GM19043 (cell line): Measurements from ENCODE around the gene MSRB1.

Source experiments
- ATAC-seq: cut with Tn5 transposase; IDR thresholded peaks from one replicate; pipeline ENCODE4 v1.9.1; 2021; ENCODE audit warnings: low read depth; ENCODE audit not compliant: unreplicated experiment

The MSRB1 gene, protein sequence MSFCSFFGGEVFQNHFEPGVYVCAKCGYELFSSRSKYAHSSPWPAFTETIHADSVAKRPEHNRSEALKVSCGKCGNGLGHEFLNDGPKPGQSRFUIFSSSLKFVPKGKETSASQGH

DNA sequence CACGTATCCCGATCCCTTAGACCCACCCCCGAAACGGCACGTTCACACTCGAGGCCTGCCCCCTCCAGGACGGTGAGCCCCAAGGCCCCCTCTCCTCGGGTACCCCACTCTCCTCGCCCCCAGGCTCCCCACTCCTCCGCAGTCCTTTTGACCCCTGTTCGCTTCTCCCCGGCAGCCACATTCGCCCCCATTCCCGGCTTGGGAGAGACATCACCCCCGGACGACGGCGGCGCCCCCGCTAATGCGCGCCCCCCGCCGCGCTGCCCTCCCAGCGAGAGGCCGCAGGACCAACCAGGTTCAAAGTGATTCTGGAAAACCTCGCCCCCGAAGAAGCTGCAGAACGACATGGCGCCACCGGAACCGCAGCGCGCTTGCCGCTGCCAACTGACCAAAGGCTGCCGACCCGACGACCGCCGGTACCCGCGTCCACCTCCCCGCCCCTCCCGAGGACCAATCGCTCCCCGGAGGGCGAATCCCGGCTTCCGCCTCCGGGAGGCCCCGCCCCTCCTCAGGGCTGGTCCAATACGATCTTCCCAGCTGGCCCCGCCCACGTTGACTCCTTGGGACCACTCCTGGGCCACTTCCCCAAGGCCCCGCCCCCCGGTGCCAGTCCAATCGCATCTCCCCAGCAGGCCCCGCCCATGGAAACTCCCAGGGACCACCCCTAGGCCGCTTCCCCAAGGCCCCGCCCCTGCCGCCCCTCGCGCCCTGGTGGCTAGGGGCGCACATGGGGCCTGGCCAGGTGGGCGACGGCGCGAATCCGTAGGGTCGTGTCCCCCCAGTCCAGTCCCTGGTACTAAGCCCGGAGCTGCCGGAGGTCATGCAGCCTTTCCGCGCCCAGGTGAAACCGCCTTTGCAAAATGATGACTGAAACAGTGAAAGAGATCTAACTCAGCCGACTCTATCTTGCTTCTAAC is at the start of gene MSRB1:
MSRB1 (minus strand) TSS at position 390 of the 917 bp plus-strand sequence; CDS start at position 347, 43 bp downstream.
- ATAC-seq = peak; percentile 88

GRCh38 chr16:1991948-1992703 is 49.1 kb upstream of the MSRB1 start:
- ATAC-seq = peak; percentile 44

DNA sequence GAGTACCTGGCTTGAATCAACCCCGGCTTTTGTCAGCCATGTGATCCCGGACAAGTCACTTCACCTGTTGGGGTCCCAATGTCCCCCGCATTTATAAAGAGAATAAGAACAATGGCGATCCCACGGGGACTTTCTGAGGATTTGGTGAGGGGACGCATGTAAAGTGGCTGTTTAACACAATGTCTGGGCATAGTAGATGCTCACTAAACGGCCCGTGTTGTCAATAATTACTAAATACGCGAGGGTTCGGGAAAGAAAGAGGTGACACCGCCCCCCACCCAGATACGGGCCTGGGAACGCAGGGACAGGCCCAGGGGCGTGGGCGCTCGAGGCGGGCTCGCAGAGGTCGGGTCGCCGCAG is 48.6 kb upstream of the MSRB1 start:
- no peak for ATAC-seq

DNA sequence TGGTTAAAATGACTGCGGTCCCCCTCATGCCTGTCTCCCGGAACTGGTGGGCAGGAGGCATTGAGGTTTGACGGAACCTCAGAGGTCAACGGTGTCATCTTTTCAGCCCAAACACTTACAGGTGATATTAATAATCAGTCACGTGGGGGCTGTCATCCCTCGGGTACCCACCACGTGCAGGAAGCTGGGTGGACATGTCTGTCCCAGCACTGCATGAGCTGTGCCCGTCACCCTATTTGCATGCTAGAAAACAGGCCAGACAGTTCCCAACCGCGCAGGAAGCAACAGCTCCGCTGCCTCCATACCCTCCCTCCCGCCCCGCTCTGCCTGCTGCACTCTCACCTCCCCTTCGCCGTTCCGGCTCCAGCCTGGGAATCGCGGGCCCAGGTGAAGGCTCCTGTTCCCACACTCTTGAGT is 48.1 kb upstream of the MSRB1 start:
- ATAC-seq = no peak

DNA sequence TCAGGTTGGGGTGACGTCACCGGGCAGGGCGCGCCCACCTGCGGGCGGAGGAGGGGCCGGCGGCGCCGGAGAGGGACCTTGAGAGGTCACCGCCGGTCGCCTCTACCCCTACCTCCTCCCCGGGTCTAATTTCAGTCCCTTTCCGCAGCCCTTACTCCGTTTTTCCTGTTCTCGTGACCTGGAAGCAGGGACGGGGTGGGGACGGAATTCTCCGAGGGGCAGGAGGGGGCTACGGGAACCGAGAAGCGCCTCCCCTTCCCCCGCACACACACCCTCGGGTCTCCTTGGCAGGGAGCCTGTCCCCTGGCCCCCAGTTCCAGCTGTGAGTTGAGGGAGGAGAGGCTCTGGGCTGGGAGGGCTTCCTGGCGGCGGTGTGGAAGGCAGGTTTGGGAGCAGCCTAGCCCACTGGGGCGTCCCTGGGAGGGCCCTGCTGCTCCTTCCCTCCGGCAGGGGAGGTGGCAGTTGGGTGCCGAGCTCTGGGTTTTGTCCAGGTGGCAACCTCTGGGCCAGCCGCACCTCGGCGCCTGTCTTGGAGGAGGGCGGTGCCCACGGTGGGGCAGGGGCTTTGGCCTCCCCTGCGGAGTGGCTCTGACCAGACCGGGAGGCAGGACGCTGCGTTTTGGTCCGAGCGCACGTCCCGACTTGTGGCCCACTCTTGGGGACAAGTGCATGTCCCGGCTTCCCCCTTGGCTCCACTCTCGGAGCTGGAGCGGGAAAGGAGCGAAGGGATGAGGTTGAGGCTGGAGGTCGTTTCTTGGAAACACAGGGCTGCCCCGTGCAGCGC is 47.5 kb upstream of the MSRB1 start:
- ATAC-seq = no peak

- ATAC-seq = no peak
Measured at GRCh38 chr16:1990101-1990350, 47.0 kb upstream of the MSRB1 start.

DNA sequence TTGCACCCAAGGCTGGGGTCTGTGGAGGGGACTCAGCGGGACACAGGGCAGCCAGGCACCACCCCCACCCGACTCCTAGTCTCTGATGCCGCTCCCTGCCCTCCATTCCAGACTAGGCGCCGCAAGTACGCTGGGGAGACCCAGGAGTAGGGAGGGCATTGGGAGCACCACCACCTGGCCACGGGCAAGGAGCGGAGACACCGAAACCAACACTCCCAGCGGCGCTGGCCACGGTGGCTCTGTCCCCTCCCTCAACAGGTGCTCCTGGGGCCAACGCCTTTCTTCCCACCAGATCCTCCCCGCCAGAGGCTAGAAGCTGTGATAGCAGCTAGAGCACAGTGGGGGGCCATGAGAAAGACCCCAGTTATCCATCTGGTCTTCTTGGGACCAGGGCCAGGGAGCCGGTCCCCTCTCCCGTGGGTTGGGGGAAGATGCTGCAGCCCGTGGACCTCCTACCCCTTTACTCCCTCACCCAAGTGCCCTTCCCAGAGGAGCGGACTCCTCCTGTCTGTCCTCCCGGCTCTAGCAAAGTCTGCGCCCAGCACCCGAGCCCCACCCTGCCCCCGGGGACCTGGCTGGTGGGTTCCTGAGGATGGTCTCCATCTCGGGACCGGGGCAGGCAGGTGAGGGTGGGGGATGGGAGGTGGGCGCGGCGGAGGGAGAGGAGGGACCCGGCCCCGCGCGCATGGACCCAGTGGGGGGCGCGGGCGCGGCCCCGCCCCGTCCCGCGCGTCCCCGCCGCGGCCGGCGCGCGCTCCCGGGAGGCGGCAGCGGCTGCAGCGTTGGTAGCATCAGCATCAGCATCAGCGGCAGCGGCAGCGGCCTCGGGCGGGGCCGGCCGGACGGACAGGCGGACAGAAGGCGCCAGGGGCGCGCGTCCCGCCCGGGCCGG is 46.5 kb upstream of the MSRB1 start, which contains the start of gene SYNGR3:
SYNGR3 (plus strand) TSS at position 762 of the 892 bp plus-strand sequence. CDS start 133 bp downstream, outside the sequence.
- ATAC-seq = no peak

GRCh38 chr16:1987198-1987597 is 44.2 kb upstream of the MSRB1 start:
- ATAC-seq = no peak

DNA sequence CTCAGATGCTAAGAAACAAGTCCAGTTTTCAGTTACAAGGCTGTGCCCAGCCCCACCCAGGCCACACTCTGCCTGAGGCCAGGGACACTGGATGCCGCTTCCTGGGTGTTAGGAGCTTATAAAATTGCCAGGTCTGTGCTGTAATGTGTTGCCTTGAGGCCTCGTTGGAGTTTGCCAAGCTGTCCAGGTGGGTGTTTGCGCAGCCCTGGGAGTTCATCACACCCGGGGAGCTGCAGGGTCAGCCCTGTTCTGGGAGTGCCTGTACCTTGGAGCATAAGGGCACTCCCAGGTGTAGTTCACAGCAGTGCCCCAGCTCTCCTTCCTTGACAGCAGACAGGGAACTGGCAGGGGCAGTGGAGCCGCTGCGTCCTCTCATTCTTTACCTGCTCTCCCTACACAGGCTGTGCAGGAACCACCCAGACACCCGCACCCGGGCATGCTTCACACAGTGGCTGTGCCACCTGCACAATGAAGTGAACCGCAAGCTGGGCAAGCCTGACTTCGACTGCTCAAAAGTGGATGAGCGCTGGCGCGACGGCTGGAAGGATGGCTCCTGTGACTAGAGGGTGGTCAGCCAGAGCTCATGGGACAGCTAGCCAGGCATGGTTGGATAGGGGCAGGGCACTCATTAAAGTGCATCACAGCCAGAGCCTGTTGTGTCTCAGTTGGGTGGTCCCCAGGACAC is 42.6 kb upstream of the MSRB1 start:
- ATAC-seq = no peak

DNA sequence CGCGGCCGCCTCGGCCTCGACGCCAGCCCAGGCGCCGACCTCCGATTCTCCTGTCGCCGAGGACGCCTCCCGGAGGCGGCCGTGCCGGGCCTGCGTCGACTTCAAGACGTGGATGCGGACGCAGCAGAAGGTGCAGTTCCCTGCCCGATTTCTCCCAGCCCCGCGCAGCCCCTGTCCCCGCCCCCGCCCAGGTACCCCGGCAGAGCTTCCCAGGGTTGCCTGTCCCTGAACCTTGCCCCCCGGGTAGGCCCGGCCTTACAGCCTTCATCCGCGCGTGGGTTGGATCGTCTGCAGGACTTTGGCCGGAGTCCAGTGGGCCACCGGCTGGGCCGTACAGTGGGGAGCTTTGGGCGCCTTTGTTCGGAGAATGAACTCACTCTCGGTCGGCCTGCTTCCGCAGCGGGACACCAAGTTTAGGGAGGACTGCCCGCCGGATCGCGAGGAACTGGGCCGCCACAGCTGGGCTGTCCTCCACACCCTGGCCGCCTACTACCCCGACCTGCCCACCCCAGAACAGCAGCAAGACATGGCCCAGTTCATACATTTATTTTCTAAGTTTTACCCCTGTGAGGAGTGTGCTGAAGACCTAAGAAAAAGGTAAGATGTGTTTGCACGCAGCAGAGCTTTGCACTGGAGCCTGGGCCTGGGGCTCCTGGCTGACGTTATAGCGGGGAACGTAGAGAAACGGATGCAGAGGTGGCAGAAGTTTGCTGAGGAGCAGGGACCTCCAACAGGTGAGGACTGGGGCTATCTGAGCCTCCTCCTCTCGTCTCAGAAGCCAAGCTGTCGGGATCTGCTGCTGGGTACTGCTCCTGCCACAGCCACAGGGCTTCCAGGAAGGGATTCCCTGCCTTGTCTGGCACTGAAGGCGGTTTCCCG is 41.6 kb upstream of the MSRB1 start:
- no peak for ATAC-seq

DNA sequence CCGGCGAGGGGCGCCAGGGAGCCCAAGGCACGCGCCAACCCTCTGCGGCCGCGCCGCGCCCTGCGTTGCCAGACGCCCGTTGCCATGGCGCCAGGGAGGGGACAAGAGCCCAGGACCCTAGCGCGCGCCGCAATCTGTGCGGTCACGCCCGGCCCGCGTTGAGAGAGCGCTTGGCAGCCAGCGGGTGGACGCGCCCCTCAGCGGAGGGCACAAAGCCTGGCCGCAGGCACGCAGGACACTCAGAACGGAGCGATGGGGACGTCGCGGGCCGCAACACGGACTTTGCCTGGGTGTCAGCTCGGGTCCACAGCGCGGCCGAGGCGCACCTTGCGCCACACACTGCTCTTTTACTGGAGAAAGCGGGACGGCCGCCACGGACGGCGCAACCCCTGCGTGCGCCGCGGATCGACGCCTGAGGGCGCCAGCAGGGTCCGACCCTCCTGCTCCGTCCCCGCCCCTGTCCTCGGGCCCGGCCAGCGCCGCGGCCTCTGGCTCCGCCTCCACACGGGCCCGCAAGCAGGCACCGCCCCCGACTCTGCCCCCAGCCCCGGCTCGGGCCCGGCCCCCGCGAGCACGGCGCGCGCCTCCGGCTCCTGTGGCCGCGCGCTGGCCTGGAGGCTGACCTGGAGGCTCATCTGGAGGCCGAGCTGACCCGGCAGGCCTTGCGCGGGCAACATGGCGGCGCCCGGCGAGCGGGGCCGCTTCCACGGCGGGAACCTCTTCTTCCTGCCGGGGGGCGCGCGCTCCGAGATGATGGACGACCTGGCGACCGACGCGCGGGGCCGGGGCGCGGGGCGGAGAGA is 40.7 kb upstream of the MSRB1 start, which contains the start of gene GFER:
GFER (plus strand) TSS at position 650 of the 803 bp plus-strand sequence; CDS start at position 676, 26 bp downstream.
- peak; percentile 67 for ATAC-seq

DNA sequence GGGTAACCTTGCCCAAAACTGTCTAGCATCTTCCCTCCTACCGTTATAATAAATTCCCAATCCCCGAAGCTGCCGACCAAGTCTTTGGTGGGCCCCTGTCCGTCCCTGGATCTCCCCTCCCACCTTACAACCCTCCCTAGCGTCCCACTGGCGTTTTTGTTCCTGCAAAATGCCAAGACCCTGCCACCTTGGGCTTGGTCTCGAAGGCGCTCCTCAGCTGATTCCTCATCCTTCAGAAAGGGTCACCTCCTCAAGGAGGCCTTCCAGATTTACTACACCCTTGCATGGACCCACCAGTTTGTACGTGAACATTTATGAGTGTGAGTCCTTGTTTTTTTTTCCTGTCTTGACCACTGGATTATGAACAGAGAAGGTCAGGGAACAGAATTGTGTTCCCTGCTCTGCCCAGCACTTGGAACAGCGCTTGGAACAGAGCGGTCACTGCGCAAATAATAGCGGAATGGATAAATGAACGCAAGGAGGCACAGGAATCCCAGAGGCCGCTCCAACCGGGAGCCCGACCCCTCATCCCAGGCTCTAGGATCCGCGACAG is 40.1 kb upstream of the MSRB1 start:
- no peak for ATAC-seq

GRCh38 chr16:1982013-1982433 is 39.0 kb upstream of the MSRB1 start:
- ATAC-seq = no peak

- no peak for ATAC-seq
Measured at GRCh38 chr16:1981398-1981836, 38.4 kb upstream of the MSRB1 start, which contains the start of gene NOXO1. TSS of gene NOXO1 (minus strand) at chr16:1981469. CDS start at chr16:1981179, 290 bp downstream.

GRCh38 chr16:1980770-1981087 is 37.7 kb upstream of the MSRB1 start:
- no peak for ATAC-seq

DNA sequence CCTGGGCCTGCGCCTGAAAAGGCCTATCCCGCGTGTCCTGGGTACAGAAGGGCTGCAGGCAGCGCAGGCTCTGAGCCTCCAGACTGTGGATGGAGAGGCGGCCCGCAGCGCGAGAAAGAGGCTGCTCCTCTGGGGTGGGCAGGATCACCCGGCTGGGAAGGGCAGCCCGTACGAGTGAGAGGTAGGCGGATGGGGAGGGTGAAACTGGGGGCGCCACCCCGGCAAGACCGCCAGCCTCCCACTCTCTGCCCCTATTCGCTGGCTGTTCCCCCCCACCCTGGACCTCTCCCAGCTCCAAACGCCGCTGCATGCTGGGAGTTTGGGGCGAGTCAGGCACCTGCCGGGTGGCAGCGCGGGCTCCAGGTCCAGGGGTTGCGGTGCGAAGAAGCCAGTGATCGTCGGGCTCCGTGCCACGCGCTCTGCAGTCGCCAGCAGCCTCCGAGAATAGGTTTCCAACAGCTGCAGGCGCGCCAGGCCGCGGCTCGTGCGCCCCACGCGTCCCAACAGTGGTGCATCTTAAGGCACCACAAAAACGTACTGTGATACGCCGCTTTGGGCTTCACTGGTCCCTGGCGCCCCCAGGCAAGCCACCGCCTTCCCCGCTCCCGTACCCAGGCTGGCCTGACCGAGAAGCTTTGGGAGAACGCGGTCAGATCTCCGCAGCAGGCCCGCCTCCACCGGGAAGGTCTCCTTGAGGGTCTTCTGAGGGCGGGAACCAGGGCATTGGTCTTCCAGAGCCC is 37.2 kb upstream of the MSRB1 start:
- ATAC-seq = no peak
